ENCODE results near the gene NRP1.

NRP1 gene

GRCh38 chr10:33256458-33256857 lies 78.0 kb downstream of the NRP1 start:
- DNase-seq, result no peak

GRCh38 chr10:33254556-33255160 lies 79.8 kb downstream of the NRP1 start:
- no peak for DNase-seq

GRCh38 chr10:33253411-33253810 lies 81.1 kb downstream of the NRP1 start:
- no peak for DNase-seq

GRCh38 chr10:33252794-33253203 lies 81.7 kb downstream of the NRP1 start:
- DNase-seq, result no peak

- peak; percentile 32 for DNase-seq
Measured at GRCh38 chr10:33252324-33252723, 82.1 kb downstream of the NRP1 start.

- DNase-seq, result no peak
Measured at GRCh38 chr10:33249659-33250345, 84.7 kb downstream of the NRP1 start.

GRCh38 chr10:33249137-33249536 lies 85.3 kb downstream of the NRP1 start:
- no peak for DNase-seq

- no peak for DNase-seq
Measured at GRCh38 chr10:33248638-33249037, 85.8 kb downstream of the NRP1 start.

- DNase-seq, result no peak
Measured at GRCh38 chr10:33247221-33247922, 87.1 kb downstream of the NRP1 start.

- DNase-seq, result no peak
Measured at GRCh38 chr10:33245343-33245742, 89.1 kb downstream of the NRP1 start.

- DNase-seq, result no peak
Measured at GRCh38 chr10:33244354-33244967, 90.0 kb downstream of the NRP1 start.

- DNase-seq, result no peak
Measured at GRCh38 chr10:33243703-33244102, 90.8 kb downstream of the NRP1 start.

- no peak for DNase-seq
Measured at GRCh38 chr10:33242931-33243330, 91.5 kb downstream of the NRP1 start.

GRCh38 chr10:33241351-33241750 lies 93.1 kb downstream of the NRP1 start:
- DNase-seq, result no peak

- no peak for DNase-seq
Measured at GRCh38 chr10:33240931-33241330, 93.5 kb downstream of the NRP1 start.

- DNase-seq, result no peak
Measured at GRCh38 chr10:33240258-33240657, 94.2 kb downstream of the NRP1 start.

GRCh38 chr10:33239257-33239656 lies 95.2 kb downstream of the NRP1 start:
- DNase-seq, result no peak

GRCh38 chr10:33238643-33239042 lies 95.8 kb downstream of the NRP1 start:
- no peak for DNase-seq

GRCh38 chr10:33237736-33238624 lies 96.5 kb downstream of the NRP1 start:
- DNase-seq, result no peak

- no peak for DNase-seq
Measured at GRCh38 chr10:33236916-33237315, 97.6 kb downstream of the NRP1 start.

GRCh38 chr10:33235951-33236350 lies 98.5 kb downstream of the NRP1 start:
- DNase-seq, result no peak

- no peak for DNase-seq
Measured at GRCh38 chr10:33235251-33235884, 99.1 kb downstream of the NRP1 start.
